Spleen (tissue), 7 donors: ENCODE results near the gene NUDT3.

ENCODE experiments used
- POLR2A ChIP-seq, 3 donors: fragments of 450-650 bp; IDR thresholded peaks; one replicate each; pipeline ENCODE4 v1.5.1; 2017; ENCODE audit warnings: antibody characterized with exemption in 3 of 3, mild to moderate bottlenecking in 1 of 3
- TF ChIP-seq, protein P1 (sequence below), 11 experiments: fragments of 200-600 bp in 7 of 11; fragments of 450-650 bp in 4 of 11; sonication (generic) in 4 of 11; IDR thresholded peaks in 8 of 11; conservative IDR thresholded peaks in 3 of 11; 1 replicate in 7 of 11; 2 replicates in 4 of 11; pipeline versions ENCODE4 v1.4.0 to v1.8.0; 2016 to 2021; ENCODE audit warnings: antibody characterized with exemption in 11 of 11, inconsistent platforms in 4 of 11, mild to moderate bottlenecking in 1 of 11
- donor health status: DM: no; HTN: no; CAD: no; lungs with moderate emphysema.
- donor health status: DM: no; HTN: no; CAD: no.
- donor health status: DM: no; HTN: no; CAD: no.

GRCh38 chr6:34236131-34236442 is 156.4 kb downstream of the NUDT3 start:
- TF ChIP-seq, protein P1, sequence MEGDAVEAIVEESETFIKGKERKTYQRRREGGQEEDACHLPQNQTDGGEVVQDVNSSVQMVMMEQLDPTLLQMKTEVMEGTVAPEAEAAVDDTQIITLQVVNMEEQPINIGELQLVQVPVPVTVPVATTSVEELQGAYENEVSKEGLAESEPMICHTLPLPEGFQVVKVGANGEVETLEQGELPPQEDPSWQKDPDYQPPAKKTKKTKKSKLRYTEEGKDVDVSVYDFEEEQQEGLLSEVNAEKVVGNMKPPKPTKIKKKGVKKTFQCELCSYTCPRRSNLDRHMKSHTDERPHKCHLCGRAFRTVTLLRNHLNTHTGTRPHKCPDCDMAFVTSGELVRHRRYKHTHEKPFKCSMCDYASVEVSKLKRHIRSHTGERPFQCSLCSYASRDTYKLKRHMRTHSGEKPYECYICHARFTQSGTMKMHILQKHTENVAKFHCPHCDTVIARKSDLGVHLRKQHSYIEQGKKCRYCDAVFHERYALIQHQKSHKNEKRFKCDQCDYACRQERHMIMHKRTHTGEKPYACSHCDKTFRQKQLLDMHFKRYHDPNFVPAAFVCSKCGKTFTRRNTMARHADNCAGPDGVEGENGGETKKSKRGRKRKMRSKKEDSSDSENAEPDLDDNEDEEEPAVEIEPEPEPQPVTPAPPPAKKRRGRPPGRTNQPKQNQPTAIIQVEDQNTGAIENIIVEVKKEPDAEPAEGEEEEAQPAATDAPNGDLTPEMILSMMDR (IDR thresholded peaks at IDR 0.05 in 8 of 11, conservative IDR thresholded peaks at IDR 0.05 in 3 of 11), result no peak
- no peak for TF ChIP-seq POLR2A (IDR thresholded peaks at IDR 0.05)
